GM19239 (cell line): ENCODE measurements around the gene TTYH2.

ENCODE experiments used
- DNase-seq: peaks from one replicate; pipeline ENCODE4 v3.0.0; 2011; ENCODE audit warnings: low spot score; ENCODE audit not compliant: insufficient read length
- FAIRE-seq: peaks from 2 replicates; lab custom pipeline; 2011; peaks lifted over from hg19 to GRCh38; lab: Jason Lieb, UNC

TTYH2 gene

GRCh38 chr17:74230896-74231295 lies 17.5 kb downstream of the TTYH2 start:
- FAIRE-seq, result no peak
- DNase-seq, result no peak

- no peak for FAIRE-seq
- DNase-seq, result no peak
Measured at GRCh38 chr17:74231928-74232907, 18.8 kb downstream of the TTYH2 start.

- FAIRE-seq (no peak), DNase-seq (no peak)
Measured at GRCh38 chr17:74233937-74234336, 20.6 kb downstream of the TTYH2 start.

GRCh38 chr17:74234486-74234885 lies 21.1 kb downstream of the TTYH2 start:
- DNase-seq (no peak), FAIRE-seq (no peak)

- DNase-seq (no peak), FAIRE-seq (peak; percentile 62)
Measured at GRCh38 chr17:74235040-74235581, 21.7 kb downstream of the TTYH2 start.

- FAIRE-seq, result no peak
- no peak for DNase-seq
Measured at GRCh38 chr17:74235911-74236371, 22.6 kb downstream of the TTYH2 start.

- no peak for DNase-seq
- no peak for FAIRE-seq
Measured at GRCh38 chr17:74237321-74237720, 23.9 kb downstream of the TTYH2 start.

- no peak for FAIRE-seq
- DNase-seq, result no peak
Measured at GRCh38 chr17:74239172-74239571, 25.8 kb downstream of the TTYH2 start.

- FAIRE-seq, result no peak
Measured at GRCh38 chr17:74240618-74241205, 27.3 kb downstream of the TTYH2 start.

GRCh38 chr17:74241431-74241830 lies 28.1 kb downstream of the TTYH2 start:
- FAIRE-seq (no peak), DNase-seq (no peak)

More at GRCh38 chr17:74240618-74241205, 27.3 kb downstream of the TTYH2 start:
- no peak for DNase-seq

GRCh38 chr17:74241847-74242246 lies 28.5 kb downstream of the TTYH2 start:
- FAIRE-seq (no peak), DNase-seq (no peak)

GRCh38 chr17:74243013-74243755 lies 29.8 kb downstream of the TTYH2 start:
- no peak for FAIRE-seq
- no peak for DNase-seq

GRCh38 chr17:74244128-74244527 lies 30.8 kb downstream of the TTYH2 start:
- DNase-seq (no peak), FAIRE-seq (no peak)

- FAIRE-seq, result no peak
- no peak for DNase-seq
Measured at GRCh38 chr17:74244548-74244947, 31.2 kb downstream of the TTYH2 start.

- DNase-seq, result no peak
- no peak for FAIRE-seq
Measured at GRCh38 chr17:74245145-74245831, 31.9 kb downstream of the TTYH2 start.

- FAIRE-seq, result no peak
- no peak for DNase-seq
Measured at GRCh38 chr17:74245871-74246270, 32.5 kb downstream of the TTYH2 start.

- DNase-seq (no peak), FAIRE-seq (no peak)
Measured at GRCh38 chr17:74249590-74250270, 36.4 kb downstream of the TTYH2 start.

- FAIRE-seq (no peak), DNase-seq (no peak)
Measured at GRCh38 chr17:74250324-74250995, 37.1 kb downstream of the TTYH2 start.

GRCh38 chr17:74251051-74251450 lies 37.7 kb downstream of the TTYH2 start:
- no peak for FAIRE-seq
- DNase-seq, result no peak
